ENCODE data around the gene RIC1.

Gene RIC1

DNA sequence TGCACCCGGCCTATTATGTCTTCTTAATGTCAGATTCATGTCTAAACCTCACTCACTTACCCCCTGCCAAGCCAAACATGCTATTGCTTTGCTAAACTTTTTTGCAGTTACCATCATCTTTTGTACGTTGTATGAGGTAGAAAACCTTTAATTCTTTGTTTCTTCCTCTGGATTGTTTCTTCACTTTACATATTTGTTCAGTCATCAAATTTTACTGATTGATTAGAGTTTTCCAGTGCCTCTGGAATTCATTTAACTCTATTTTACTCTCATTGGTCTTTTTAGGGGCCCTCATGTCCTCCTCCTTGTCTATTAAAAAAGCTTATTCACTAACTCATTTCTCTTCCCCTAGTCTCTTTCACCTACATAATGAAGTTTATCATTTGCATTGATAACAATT, 67.0 kb downstream of the RIC1 start:
- no peak for DNase-seq (ENCODE audit: low read depth in 1 of 2, low spot score in 1 of 2)
- H3K27me3 ChIP-seq (ENCODE audit: insufficient read depth, poor library complexity, severe bottlenecking), result no peaks in the 10 kb centered on the region
- no peak overlapping the region for H3K27ac ChIP-seq (replicated peaks)
- H3K4me3 ChIP-seq (replicated peaks; ENCODE audit: insufficient read depth, low read length), result no peak overlapping the region
- TF ChIP-seq REST (IDR thresholded peaks at IDR 0.05; ENCODE audit: insufficient replicate concordance, low read depth) (no peak), CTCF (IDR thresholded peaks at IDR 0.05; ENCODE audit: insufficient read depth, low read length) (no peak), SPI1 (IDR thresholded peaks at IDR 0.05; ENCODE audit: borderline replicate concordance, low read depth) (no peak), GABPA (IDR thresholded peaks at IDR 0.05; ENCODE audit: low read depth) (no peak), POLR2AphosphoS5 (IDR thresholded peaks at IDR 0.05; ENCODE audit: low read depth) (no peak)

DNA sequence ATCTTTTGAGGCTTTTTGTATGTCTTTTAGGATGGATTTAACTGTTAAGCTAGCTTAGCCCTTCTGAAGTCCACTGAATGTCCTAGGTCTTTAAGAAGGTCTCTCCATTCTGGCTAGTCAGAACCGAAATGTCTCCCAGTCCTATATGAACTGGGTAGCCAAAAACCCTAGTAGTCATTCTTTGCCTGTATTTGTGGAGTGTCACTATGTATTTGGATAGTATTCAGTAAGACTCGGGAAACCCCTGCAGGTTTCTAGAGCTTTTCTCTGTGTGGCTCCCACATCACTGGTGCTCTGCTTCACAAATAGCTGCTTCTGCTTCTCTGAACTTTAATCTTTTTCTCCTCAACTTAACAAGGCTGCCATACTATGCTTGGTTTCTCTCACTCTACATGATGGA, 68.0 kb downstream of the RIC1 start:
- H3K27ac ChIP-seq (replicated peaks), result no peak overlapping the region
- no peak for TF ChIP-seq SPI1 (IDR thresholded peaks at IDR 0.05; ENCODE audit: borderline replicate concordance, low read depth)
- no peak for TF ChIP-seq POLR2AphosphoS5 (IDR thresholded peaks at IDR 0.05; ENCODE audit: low read depth)
- no peak for TF ChIP-seq REST (IDR thresholded peaks at IDR 0.05; ENCODE audit: insufficient replicate concordance, low read depth)
- TF ChIP-seq GABPA (IDR thresholded peaks at IDR 0.05; ENCODE audit: low read depth), result no peak
- TF ChIP-seq CTCF (IDR thresholded peaks at IDR 0.05; ENCODE audit: insufficient read depth, low read length), result no peak
- no peaks in the 10 kb centered on the region for H3K27me3 ChIP-seq (ENCODE audit: insufficient read depth, poor library complexity, severe bottlenecking)
- H3K4me3 ChIP-seq (replicated peaks; ENCODE audit: insufficient read depth, low read length), result no peak overlapping the region
- no peak for DNase-seq (ENCODE audit: low read depth in 1 of 2, low spot score in 1 of 2)

GRCh38 chr9:5698004-5698403, 69.1 kb downstream of the RIC1 start:
- TF ChIP-seq SPI1 (IDR thresholded peaks at IDR 0.05; ENCODE audit: borderline replicate concordance, low read depth) (no peak), REST (IDR thresholded peaks at IDR 0.05; ENCODE audit: insufficient replicate concordance, low read depth) (no peak), GABPA (IDR thresholded peaks at IDR 0.05; ENCODE audit: low read depth) (no peak)

More at GRCh38 chr9:5698004-5698403, 69.1 kb downstream of the RIC1 start:
- Histone ChIP-seq H3K27me3 (ENCODE audit: insufficient read depth, poor library complexity, severe bottlenecking) (no peaks in the 10 kb centered on the region), H3K27ac (replicated peaks) (no peak overlapping the region), H3K4me3 (replicated peaks; ENCODE audit: insufficient read depth, low read length) (no peak overlapping the region)
- DNase-seq (ENCODE audit: low read depth in 1 of 2, low spot score in 1 of 2), result no peak

Data from HL-60 (cell line).